H1 (cell line): ENCODE data around the gene SOHLH1. TPM values are rescaled to one million over a fixed set of nuclear protein-coding genes. Genes with fewer than 3 reads are reported as not detected.

Source experiments
- KDM4A ChIP-seq: IDR thresholded peaks from one replicate; pipeline ENCODE4 v1.7.1; 2012; ENCODE audit warnings: low read depth, mild to moderate bottlenecking, moderate library complexity, low read length, inconsistent platforms; ENCODE audit not compliant: severe bottlenecking
- polyA plus RNA-seq, 7 experiments: library from polyadenylated mRNA; depleted of rRNA in 3 of 7; stranded (reverse) in 5 of 7; unstranded in 2 of 7; fragments of >200 nt in 5 of 7; fragments of 200-250 nt in 2 of 7; gene quantifications; 1 replicate in 5 of 7; 2 replicates in 1 of 7; 4 replicates in 1 of 7; pipeline versions ENCODE4 v1.2.1 to v1.2.3, GENCODE V29; 2011 to 2013; ENCODE audit warnings: missing spikeins in 2 of 7, mixed read lengths in 2 of 7
- total RNA-seq: library from RNA; stranded (reverse); fragmentation: NEBNext Ultra II Directional; extraction: Animal tissue kit (Norgen Biotek cat#: 25700); gene quantifications from 2 replicates; pipeline ENCODE4 v1.2.1, GENCODE V29; 2021

SOHLH1 gene
- total and polyA plus RNA-seq, 2 of the 8 experiments (the other 6 are each of a cell fraction or from before 2014, with no cell fraction given), result 0.11 TPM; not detected in 1

GRCh38 chr9:135655317-135655716, 44.0 kb downstream of the SOHLH1 start (continued):
- no peak for TF ChIP-seq KDM4A
